ENCODE measurements around the gene DHRS1.

Gene DHRS1

GRCh38 chr14:24268225-24268624, 31.4 kb downstream of the DHRS1 start:
- no peak for DNase-seq (ENCODE audit: low read depth, low spot score)
- TF ChIP-seq, protein P1, sequence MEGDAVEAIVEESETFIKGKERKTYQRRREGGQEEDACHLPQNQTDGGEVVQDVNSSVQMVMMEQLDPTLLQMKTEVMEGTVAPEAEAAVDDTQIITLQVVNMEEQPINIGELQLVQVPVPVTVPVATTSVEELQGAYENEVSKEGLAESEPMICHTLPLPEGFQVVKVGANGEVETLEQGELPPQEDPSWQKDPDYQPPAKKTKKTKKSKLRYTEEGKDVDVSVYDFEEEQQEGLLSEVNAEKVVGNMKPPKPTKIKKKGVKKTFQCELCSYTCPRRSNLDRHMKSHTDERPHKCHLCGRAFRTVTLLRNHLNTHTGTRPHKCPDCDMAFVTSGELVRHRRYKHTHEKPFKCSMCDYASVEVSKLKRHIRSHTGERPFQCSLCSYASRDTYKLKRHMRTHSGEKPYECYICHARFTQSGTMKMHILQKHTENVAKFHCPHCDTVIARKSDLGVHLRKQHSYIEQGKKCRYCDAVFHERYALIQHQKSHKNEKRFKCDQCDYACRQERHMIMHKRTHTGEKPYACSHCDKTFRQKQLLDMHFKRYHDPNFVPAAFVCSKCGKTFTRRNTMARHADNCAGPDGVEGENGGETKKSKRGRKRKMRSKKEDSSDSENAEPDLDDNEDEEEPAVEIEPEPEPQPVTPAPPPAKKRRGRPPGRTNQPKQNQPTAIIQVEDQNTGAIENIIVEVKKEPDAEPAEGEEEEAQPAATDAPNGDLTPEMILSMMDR (IDR thresholded peaks at IDR 0.05; ENCODE audit: low read depth, low read length) = no peak
- in situ Hi-C loops (cut with HindIII; ENCODE audit: low sequenced_read_pairs) = no loop called here
- H3K4me3 ChIP-seq (ENCODE audit: low read depth, low read length) = no peak overlapping the region

DNA sequence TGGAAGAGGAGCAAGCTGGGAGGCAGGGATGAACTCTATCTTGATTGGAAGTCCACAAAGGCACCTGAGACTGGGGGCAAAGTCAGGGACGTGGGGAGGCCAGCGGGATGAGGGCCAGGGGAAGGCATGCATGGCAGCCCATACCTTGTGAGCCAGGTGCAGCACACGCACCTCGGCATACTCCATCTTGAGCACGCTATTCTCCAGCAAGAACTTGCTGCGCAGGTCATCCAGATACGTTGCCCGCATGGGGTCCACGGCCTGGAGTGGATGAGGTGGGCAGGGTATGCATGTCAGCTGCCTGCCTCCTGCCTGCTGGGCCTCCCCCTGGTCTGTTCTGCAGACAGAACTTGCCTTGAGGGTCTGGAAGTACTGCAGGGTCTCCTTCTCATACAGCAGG, 32.1 kb downstream of the DHRS1 start:
- TF ChIP-seq, protein P1 (IDR thresholded peaks at IDR 0.05; ENCODE audit: low read depth, low read length) = no peak
- no peak overlapping the region for H3K4me3 ChIP-seq (ENCODE audit: low read depth, low read length)
- DNase-seq (ENCODE audit: low read depth, low spot score) = no peak
- in situ Hi-C loops (cut with HindIII; ENCODE audit: low sequenced_read_pairs) = no loop called here

GRCh38 chr14:24266344-24267244, 33.0 kb downstream of the DHRS1 start:
- TF ChIP-seq, protein P1 (IDR thresholded peaks at IDR 0.05; ENCODE audit: low read depth, low read length) = no peak
- in situ Hi-C loops (cut with HindIII; ENCODE audit: low sequenced_read_pairs) = no loop called here

DNA sequence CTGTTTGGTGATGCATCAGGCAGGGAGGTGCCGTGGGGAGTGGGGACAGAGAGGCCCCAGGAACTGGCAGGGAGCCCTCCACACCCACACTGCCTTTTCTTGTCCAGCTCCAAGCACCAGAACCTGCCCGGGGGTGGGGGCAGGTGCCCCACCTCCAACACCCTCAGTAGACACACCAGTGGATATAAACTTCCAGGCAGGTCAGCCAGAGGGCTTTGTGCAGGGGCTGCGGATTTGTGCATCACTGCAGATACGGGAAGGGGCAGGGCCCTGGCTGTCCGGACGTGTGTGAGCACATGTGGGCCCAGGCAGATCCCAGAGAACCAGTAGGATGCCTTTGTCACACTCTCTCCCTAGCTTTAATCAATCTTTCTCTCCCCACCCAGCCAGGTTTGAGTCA, 35.3 kb downstream of the DHRS1 start:
- DNase-seq (ENCODE audit: low read depth, low spot score) = no peak
- in situ Hi-C loops (cut with HindIII; ENCODE audit: low sequenced_read_pairs) = no loop called here
- H3K4me3 ChIP-seq (ENCODE audit: low read depth, low read length) = no peak overlapping the region
- TF ChIP-seq, protein P1 (IDR thresholded peaks at IDR 0.05; ENCODE audit: low read depth, low read length) = no peak

More at GRCh38 chr14:24266344-24267244, 33.0 kb downstream of the DHRS1 start:
- no peak for DNase-seq (ENCODE audit: low read depth, low spot score)
- no peak overlapping the region for H3K4me3 ChIP-seq (ENCODE audit: low read depth, low read length)

DNA sequence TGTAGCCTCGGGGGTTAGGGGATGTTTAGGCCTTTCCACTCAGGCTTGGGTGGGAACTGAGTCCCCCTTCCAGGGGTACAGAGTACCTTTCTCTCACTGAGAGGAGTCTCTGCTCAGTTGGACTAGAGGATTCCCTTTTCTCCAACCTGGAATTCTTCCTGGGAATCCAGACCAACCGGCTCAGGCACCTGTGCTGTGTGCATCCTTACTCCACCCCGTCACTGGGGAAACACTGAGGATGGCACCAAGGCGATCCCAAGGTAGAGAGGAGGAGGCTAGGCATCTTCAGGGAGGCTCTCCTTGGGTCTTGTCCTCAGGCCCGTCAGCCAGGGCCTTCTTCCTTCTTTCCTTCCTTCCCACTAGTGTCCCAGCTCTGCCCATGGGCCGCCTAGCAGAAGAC, 35.7 kb downstream of the DHRS1 start:
- no peak for DNase-seq (ENCODE audit: low read depth, low spot score)
- no peak overlapping the region for H3K4me3 ChIP-seq (ENCODE audit: low read depth, low read length)
- TF ChIP-seq, protein P1 (IDR thresholded peaks at IDR 0.05; ENCODE audit: low read depth, low read length) = no peak
- in situ Hi-C loops (cut with HindIII; ENCODE audit: low sequenced_read_pairs) = no loop called here

DNA sequence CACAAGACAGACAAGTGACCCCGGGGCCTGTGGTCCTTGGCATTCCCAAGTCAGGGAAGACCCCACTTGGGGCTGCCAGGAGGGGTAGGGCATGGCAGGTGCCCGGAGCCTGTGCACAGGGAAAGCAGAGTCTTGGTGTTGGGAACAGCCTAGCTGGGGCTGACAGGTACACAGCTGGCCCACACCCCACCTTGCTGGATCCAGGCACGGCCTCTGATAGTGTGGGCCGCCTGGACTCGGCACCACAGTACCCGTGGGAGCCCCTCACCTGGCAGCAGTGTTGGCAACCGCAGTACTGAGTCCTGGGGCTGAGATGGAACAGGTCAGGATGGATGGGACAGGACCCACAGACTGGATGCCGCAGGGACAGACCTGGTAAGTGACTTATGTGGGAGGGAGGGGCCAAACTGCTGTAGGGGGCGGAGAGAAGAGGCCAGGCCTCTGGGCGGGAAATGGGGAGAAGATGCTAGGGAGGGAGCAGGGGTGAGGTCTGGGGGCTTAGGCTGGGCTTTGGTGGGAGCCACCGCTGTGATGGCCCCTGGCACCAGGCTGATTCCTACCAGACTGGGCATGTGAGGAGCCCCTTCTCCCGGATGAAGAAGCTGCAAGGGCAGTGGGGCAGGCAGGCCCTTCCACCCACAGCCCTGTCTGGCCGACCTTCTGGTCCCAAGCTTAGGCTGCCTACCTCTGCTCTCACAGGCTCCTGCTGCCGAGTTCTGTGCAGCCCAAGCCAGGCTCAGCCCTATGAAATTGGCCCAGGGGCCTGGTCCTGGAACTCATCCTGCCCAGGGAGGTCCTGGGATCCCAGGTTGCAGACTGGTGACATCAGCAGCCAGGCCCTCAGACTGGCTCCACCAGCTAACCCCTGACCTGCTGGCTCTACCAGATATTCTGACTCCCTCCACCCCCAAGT, 36.5 kb downstream of the DHRS1 start, which contains the start of gene TGM1:
TSS of gene TGM1 (minus strand) at position 357 of the 913 bp plus-strand sequence. CDS start 825 bp downstream, outside the sequence.
- no peak within 1 kb of the TSS for H3K4me3 ChIP-seq (ENCODE audit: low read depth, low read length)
- in situ Hi-C loops (cut with HindIII; ENCODE audit: low sequenced_read_pairs) = no loop called here
- no peak for DNase-seq (ENCODE audit: low read depth, low spot score)
- TF ChIP-seq, protein P1 (IDR thresholded peaks at IDR 0.05; ENCODE audit: low read depth, low read length) = no peak
